Memory B cell (primary cell): ENCODE measurements around the gene ELMOD1.

ENCODE experiments used
- ATAC-seq: fragments of 150-1000 bp; cut with Tn5 transposase; 2 replicates; pipeline ENCODE4 v1.10.0; 2021; ENCODE audit warnings: low read depth, mild to moderate bottlenecking, moderate library complexity
- DNase-seq, 2 donors: peaks; one replicate each; pipeline ENCODE4 v3.0.0; 2022; ENCODE audit warnings: low spot score in 2 of 2
- H3K27ac Mint-ChIP-seq: one replicate; pipeline ENCODE4 v1.8.0; 2022; ENCODE audit warnings: mild to moderate bottlenecking, moderate library complexity, mixed read lengths
- H3K27me3 Mint-ChIP-seq: one replicate; pipeline ENCODE4 v1.8.0; 2022; ENCODE audit warnings: mixed read lengths
- H3K36me3 Mint-ChIP-seq: one replicate; pipeline ENCODE4 v1.8.0; 2022; ENCODE audit warnings: mild to moderate bottlenecking, mixed read lengths
- H3K4me1 Mint-ChIP-seq: one replicate; pipeline ENCODE4 v1.8.0; 2022; ENCODE audit warnings: mixed read lengths
- H3K4me3 Mint-ChIP-seq: one replicate; pipeline ENCODE4 v1.8.0; 2022; ENCODE audit warnings: mild to moderate bottlenecking, moderate library complexity, mixed read lengths
- H3K9me3 Mint-ChIP-seq: one replicate; pipeline ENCODE4 v1.8.0; 2022; ENCODE audit warnings: mixed read lengths

ELMOD1 gene

DNA sequence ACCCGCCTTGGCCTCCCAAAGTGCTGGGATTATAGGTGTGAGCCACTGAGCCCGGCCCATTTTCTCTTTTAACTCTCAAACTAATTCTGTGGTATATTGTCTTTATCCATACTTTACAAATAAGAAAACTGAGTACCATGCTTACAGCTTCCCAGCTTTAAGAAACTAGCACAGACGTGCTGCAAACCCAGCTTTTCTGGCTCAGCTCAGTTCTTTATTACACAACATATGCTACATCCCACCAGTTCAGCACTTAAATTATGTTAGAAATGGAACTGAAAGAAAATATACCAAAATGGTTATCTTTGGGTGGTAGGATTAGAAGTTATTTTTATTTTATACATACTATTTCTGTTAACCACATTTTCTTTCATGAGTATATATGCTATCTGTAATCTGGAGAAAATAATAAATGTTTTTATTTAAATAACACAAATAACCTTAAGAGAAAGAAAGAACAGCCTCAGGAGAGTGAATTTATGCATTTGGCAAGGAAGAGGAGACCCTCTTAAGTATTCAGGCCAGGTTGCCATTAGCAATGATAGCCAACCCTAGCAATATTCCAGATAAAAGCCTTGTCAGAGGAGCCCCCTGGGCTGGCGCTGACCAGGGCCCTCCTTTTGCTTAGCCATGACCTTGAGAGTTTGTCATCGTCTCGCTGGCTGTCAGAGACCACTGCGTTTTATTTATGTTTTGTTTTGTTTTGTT lies 87.1 kb downstream of the ELMOD1 start:
- H3K9me3 Mint-ChIP-seq, result no peaks in the 10 kb centered on the region
- ATAC-seq (no peak), DNase-seq (no peak)
- no peak overlapping the region for H3K4me3 Mint-ChIP-seq
- no peak overlapping the region for H3K27ac Mint-ChIP-seq
- peaks cover 4% of the 10 kb centered on the region for H3K4me1 Mint-ChIP-seq
- H3K36me3 Mint-ChIP-seq, result no peaks in the 10 kb centered on the region
- peaks cover 5% of the 10 kb centered on the region for H3K27me3 Mint-ChIP-seq

DNA sequence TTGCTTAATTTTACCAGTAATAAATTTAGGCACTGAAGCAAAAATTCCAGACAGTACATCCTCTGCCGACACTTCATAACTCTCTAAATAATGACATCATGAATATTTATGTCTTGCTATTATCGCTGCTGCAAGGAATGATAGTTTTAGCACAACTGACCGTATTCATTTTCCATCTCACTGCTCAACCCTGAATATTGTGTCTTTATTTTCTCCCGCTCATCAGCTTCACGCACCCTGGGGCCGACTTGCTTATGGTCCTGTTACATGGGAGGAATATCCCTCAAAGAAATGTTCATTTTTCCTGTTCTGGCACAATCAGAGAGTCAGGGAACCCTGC lies 87.7 kb downstream of the ELMOD1 start:
- Mint-ChIP-seq H3K27ac (no peak overlapping the region), H3K4me3 (no peak overlapping the region), H3K36me3 (no peaks in the 10 kb centered on the region), H3K27me3 (peaks cover 5% of the 10 kb centered on the region), H3K9me3 (no peaks in the 10 kb centered on the region), H3K4me1 (peaks cover 4% of the 10 kb centered on the region)
- ATAC-seq, result no peak
- DNase-seq, result no peak

DNA sequence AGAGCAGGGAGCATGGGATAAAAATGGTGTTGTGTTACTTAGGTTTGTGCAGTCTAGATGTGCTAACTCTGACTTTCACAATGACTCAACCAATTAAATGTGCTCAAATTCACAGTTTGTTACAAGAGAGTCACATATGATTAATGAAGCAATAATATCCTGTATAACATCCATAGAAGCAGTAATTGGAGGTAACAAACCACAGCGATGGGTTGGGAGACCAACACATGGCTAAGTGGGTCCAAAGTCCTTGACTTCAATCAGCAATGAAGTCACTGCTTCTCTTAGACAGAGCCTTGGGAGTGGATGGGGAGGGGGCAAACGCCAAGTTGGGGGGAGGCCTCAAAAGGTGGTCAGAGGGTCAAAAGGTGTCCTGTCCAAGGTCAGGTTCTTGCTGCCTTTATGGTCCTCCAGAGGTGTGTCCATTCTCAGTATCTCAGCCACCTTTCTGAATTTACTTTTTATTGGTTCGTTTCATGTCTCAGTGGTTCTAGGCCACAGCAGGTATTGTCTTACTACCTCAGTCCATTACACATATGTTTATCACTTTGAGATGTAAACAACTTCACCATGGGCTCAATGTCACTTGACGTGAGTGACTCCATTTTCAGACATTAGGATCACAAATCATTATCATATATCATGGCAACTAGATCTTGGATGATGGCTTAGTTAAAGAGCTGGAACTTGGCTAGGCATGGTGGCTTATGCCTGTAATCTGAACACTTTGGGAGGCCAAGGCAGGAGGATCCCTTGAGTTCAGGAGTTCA lies 88.5 kb downstream of the ELMOD1 start:
- Mint-ChIP-seq H3K9me3 (no peaks in the 10 kb centered on the region), H3K4me1 (peaks cover 4% of the 10 kb centered on the region)
- ATAC-seq, result no peak

DNA sequence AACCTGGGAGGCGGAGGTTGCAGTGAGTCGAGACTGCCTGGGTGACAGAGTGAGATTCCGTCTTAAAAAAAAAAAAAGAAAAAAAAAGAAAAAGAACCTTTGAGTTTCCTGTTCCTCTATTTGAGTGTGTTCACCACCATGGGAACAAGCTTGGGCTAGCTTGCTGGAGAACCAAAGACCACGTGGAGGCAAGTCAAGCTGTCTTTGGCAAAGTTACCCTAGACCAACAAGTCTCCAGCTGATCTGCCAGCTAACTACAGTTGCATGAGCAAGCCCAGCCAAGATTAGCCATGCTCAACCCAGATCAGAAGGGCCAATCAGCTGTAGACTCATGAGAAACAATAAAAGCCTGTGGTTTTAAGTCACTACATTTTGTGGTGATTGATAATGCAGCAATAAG lies 91.2 kb downstream of the ELMOD1 start:
- Mint-ChIP-seq H3K27ac (no peak overlapping the region), H3K4me1 (no peaks in the 10 kb centered on the region), H3K4me3 (no peak overlapping the region), H3K27me3 (peaks cover 2% of the 10 kb centered on the region), H3K9me3 (no peaks in the 10 kb centered on the region), H3K36me3 (no peaks in the 10 kb centered on the region)
- ATAC-seq (no peak), DNase-seq (no peak)

More for the DNA sequence above, 88.5 kb downstream of the ELMOD1 start:
- H3K36me3 Mint-ChIP-seq, result no peaks in the 10 kb centered on the region
- H3K27me3 Mint-ChIP-seq, result peaks cover 3% of the 10 kb centered on the region
- no peak overlapping the region for H3K27ac Mint-ChIP-seq
- no peak overlapping the region for H3K4me3 Mint-ChIP-seq
- no peak for DNase-seq

DNA sequence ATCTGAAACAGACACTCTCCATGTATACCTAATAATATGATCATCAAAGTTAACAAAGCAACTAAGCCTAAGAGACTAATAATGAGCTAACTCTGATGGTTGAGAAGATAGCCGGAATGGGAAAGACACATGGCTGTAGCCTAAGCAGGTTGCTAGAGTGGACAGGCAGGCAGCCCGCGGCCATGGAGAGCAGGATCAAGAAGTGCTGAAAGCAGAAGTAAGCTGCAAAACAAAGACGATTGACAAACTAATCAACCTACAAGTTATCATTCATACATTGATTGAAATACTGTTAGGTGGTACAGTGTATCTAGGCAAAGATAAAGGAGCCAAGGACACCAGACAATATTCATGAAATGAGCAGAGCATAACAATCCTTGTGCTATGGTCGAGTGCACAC lies 91.6 kb downstream of the ELMOD1 start:
- DNase-seq, result no peak
- no peaks in the 10 kb centered on the region for H3K4me1 Mint-ChIP-seq

DNA sequence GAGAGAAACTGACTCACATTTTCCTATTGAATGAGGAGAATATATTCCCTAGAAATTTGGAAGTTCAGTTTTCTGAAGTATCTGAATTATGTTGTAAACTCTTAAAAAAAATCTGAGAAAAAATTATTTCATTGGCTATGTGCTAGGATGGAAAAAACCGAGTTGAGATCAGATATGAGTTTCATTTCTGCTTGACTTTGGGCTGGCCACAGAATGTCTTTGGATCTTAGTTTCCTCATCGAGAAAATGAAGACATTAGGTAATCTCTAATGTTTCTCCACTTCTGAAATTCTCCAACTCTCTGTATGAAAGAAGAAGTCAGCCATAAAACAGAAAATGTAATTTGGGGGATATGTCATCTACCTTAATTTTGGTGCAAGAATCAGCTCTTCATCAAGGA lies 92.1 kb downstream of the ELMOD1 start:
- no peak overlapping the region for H3K27ac Mint-ChIP-seq

More for the DNA sequence above, 91.6 kb downstream of the ELMOD1 start:
- no peaks in the 10 kb centered on the region for H3K9me3 Mint-ChIP-seq
- peaks cover 2% of the 10 kb centered on the region for H3K27me3 Mint-ChIP-seq
- H3K36me3 Mint-ChIP-seq, result no peaks in the 10 kb centered on the region
- no peak overlapping the region for H3K27ac Mint-ChIP-seq
- no peak for ATAC-seq
- H3K4me3 Mint-ChIP-seq, result no peak overlapping the region

DNA sequence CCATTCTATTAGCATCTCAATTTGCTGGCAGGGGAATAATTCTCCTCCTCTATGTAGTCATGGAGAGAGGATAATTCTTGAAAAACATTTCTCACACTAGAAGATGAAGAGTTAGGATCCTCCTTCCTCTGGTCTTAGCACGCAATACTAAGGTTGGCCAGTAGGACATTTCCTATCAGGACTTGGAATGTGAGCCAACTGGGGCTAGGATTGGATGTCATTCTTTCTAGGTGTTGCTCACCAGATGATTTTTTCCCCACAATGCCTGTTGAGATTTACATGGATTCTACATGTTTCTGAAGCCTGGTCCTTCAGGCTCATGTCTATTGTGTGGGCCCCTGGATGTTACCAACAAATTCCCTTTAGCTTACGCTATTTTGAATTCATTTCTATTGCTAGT lies 92.9 kb downstream of the ELMOD1 start:
- Mint-ChIP-seq H3K4me3 (no peak overlapping the region), H3K36me3 (no peaks in the 10 kb centered on the region), H3K27me3 (peaks cover 2% of the 10 kb centered on the region), H3K4me1 (no peaks in the 10 kb centered on the region), H3K9me3 (no peaks in the 10 kb centered on the region), H3K27ac (no peak overlapping the region)
- ATAC-seq (no peak), DNase-seq (no peak)

More for the DNA sequence above, 92.1 kb downstream of the ELMOD1 start:
- Mint-ChIP-seq H3K27me3 (peaks cover 2% of the 10 kb centered on the region), H3K4me3 (no peak overlapping the region), H3K36me3 (no peaks in the 10 kb centered on the region), H3K9me3 (no peaks in the 10 kb centered on the region), H3K4me1 (no peaks in the 10 kb centered on the region)
- ATAC-seq (no peak), DNase-seq (no peak)

DNA sequence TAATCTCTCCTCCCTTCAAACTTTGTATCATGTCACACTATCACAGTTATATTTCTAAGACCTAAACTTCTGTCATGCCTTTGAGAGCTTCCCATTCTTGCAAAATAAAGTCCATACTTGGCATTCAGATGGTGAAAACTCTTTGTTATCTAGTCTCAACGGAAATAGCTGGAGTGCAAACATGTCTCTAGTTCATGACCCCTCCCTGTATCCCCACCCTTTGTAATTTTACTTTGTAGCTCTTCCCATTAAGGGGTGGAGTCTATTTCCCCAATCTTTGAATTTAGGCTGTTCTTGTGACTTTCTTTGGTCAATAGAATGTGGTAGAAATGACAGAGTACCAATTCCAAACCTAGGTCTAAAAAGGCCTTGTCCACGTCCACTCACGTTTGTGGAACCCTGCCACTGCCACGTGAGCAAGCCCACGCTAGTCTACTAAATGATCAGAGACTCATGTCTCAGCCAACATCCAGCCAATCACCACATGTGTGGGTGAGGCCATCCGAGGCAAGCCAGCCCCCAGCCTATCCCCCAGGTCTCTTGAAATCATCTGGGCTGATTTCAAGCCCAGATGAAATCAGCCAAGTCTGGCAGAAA lies 97.5 kb downstream of the ELMOD1 start:
- Mint-ChIP-seq H3K27me3 (peaks cover 4% of the 10 kb centered on the region), H3K36me3 (no peaks in the 10 kb centered on the region), H3K4me3 (no peak overlapping the region), H3K9me3 (no peaks in the 10 kb centered on the region), H3K4me1 (no peaks in the 10 kb centered on the region), H3K27ac (no peak overlapping the region)
- no peak for ATAC-seq
- DNase-seq, result no peak

DNA sequence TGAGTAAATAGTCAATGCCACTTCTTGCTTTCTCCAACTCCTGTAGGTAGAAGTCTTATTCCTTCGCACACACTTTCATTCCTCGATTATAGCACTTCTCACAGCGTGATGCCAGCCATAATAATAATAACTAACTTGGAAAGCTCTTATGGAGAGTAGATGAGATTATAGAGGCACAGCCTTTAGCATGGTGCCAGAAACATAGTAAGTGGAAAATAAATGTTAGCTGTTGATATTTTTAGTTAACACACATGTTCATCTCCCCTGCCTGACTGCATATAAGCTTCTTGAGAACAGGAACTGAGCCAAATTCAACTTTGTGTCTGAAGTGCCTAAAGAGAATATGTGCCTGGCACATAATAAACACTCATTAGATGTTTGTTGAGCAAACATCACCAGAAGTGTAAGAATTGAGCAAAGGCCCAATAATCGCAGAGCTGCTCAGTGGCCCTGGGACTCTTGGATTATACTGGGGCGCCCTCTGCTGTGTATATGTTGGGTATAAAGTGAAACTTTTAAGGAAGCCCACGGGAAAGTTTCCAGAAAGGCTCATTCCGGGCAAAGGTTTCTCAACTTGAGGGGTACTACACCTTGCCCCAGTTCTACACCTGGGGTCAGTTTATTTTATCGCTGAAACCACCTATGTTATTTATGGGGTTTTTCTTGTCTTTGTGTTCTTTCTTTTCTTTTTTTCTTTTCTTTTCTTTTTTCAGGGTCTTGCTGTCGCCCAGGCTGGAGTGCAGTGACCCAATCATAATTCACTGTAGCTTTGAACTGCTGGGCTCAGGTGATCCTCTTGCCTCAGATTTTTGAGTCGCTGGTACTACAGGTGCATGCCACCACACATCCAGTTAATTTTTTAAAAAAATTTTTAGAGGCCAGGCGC lies 98.6 kb downstream of the ELMOD1 start:
- Mint-ChIP-seq H3K27me3 (peaks cover 4% of the 10 kb centered on the region), H3K9me3 (no peaks in the 10 kb centered on the region), H3K4me3 (no peak overlapping the region), H3K27ac (no peak overlapping the region), H3K4me1 (no peaks in the 10 kb centered on the region), H3K36me3 (no peaks in the 10 kb centered on the region)
- ATAC-seq (peak; percentile 67), DNase-seq (peak; percentile 32 to 51)

DNA sequence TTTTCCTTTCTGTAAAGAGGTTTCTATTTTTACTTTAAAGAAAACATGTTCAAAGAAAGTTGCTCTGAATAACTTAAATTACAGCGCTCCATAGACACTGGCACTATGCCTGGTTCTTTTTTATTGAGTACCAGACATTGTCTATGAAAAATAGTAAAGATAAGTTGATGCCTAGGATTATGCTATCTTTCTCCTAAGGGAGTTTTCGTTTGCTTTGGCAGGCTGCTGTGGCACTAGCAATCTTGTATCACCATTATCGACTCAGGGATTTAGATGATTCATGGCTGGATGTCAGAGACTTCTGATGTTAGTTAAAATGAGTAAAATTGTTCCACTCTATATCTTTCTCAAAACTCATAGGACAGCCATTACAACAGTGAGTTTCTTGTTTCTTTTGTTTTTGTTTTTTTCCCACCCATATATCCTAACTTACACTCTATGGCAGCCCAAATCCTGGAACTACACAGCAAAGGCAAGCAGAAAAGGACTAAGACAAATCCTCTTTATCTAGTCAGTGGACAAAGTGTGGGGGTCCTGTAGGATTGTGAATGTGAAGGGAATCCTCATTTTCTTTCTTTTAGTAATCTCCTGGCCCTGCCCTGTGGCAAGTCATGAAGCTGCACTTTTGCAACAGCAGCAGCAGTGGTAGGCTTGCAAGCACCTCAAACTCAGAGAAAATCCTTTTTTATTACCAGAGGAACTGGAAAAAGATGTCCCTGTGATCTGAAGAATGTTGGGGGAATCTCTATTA lies 100.2 kb downstream of the ELMOD1 start:
- Mint-ChIP-seq H3K9me3 (no peaks in the 10 kb centered on the region), H3K4me1 (no peaks in the 10 kb centered on the region), H3K36me3 (no peaks in the 10 kb centered on the region), H3K27me3 (peaks cover 6% of the 10 kb centered on the region), H3K4me3 (no peak overlapping the region), H3K27ac (no peak overlapping the region)
- ATAC-seq (no peak), DNase-seq (no peak)

DNA sequence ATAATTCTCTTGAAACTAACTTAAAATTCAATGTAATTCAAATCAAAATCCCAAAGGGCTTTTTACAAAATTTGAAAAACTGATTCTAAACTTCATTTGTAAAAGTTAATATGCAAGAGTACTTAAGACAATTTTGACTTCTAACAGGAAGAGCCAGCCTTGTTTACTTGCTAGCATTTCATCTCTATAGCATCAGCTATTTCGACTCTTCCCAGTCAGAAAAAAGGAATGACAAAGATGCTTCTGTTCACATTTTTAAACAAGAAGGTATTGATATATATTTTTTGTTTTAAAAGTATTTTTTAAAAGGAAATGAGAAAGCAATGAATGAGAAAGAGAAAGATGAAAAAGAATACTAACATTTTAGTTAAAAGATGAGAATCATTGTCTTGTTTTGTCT lies 104.5 kb downstream of the ELMOD1 start:
- Mint-ChIP-seq H3K4me1 (no peaks in the 10 kb centered on the region), H3K27ac (no peak overlapping the region), H3K36me3 (no peaks in the 10 kb centered on the region), H3K4me3 (no peak overlapping the region), H3K27me3 (peaks cover 14% of the 10 kb centered on the region), H3K9me3 (no peaks in the 10 kb centered on the region)
- DNase-seq (no peak), ATAC-seq (no peak)

DNA sequence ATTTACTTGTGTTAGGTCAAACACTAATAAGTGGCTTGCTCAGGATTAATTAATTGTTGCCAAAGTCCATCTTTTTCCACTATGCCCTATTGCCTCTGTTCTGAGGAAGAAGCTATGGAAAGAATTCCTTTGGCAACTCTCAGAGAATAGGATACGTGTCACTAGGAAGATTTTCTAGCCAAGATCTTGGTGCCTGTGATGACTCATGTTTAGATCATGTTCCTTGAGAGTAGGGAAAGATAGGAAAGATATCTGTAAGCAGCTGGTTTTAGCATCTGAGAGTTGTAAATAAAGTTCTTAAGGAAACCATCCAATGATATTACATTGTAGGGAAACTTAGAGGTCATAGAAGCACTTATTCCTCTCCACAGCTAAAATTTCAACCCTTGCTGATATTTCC lies 105.2 kb downstream of the ELMOD1 start:
- ATAC-seq, result no peak
- Mint-ChIP-seq H3K27ac (no peak overlapping the region), H3K27me3 (peaks cover 13% of the 10 kb centered on the region), H3K4me1 (no peaks in the 10 kb centered on the region), H3K9me3 (no peaks in the 10 kb centered on the region), H3K36me3 (no peaks in the 10 kb centered on the region), H3K4me3 (no peak overlapping the region)
- no peak for DNase-seq

DNA sequence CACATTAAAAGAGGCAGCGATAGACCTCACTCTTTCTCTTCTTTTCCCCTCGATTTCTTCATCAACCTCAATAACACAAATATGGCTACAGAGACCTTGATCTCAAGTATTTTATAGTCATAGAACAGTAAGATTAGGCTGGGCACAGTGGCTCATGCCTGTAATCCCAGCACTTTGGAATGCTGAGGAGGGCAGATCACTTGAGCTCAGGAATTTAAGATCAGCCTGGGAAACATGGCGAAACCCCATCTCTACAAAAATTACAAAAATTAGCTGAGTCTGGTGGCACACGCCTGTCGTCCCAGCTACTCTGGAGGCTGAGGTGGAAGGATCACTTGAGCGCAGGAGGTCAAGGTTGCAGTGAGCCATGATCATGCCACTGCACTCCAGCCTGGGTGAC lies 106.3 kb downstream of the ELMOD1 start:
- DNase-seq, result no peak
- Mint-ChIP-seq H3K4me3 (no peak overlapping the region), H3K9me3 (no peaks in the 10 kb centered on the region), H3K36me3 (no peaks in the 10 kb centered on the region), H3K27ac (no peak overlapping the region), H3K4me1 (no peaks in the 10 kb centered on the region), H3K27me3 (peaks cover 11% of the 10 kb centered on the region)
- ATAC-seq, result no peak
